C4-2B (cell line): ENCODE measurements around the gene CHAC2.
A peak's percentile ranks its signal among the peaks of the same experiment; 100 is the strongest.
"Not testable (repeated sequence)": the region's sequence is repeated elsewhere in the genome, so short reads cannot be mapped to it uniquely, and the experiment has no call there.

Experiments used
- H3K27ac ChIP-seq: fragments of 450-650 bp; 2 replicates; pipeline ENCODE4 v1.5.1; 2017
- CTCF ChIP-seq: fragments of 450-650 bp; conservative IDR thresholded peaks from 2 replicates; pipeline ENCODE4 v1.5.1; 2017; ENCODE audit warnings: mild to moderate bottlenecking
- ZFX ChIP-seq: fragments of 450-650 bp; IDR thresholded peaks from 2 replicates; pipeline ENCODE4 v1.6.1; 2017

The CHAC2 gene

GRCh38 chr2:53755121-53755520 lies 12.5 kb upstream of the CHAC2 start:
- TF ChIP-seq ZFX (no peak), CTCF (no peak)
- no peak overlapping the region for H3K27ac ChIP-seq

DNA sequence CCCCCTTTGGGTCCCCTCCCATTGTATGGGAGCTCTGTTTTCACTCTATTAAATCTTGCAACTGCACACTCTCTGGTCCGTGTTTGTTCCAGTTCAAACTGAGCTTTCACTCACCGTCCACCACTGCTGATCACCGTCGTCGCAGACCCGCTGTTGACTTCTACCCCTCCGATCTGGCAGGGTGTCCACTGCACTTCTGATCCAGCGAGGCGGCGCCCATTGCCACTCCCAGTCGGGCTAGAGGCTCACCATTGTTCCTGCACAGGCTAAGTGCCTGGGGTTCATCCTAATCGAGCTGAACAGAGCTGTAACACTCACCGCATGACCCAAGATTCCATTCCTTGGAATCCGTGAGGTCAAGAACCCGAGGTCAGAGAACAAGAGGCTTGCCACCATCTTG lies 11.0 kb upstream of the CHAC2 start:
- no peak for TF ChIP-seq ZFX
- no peak for TF ChIP-seq CTCF
- no peak overlapping the region for H3K27ac ChIP-seq

GRCh38 chr2:53757206-53757605 lies 10.4 kb upstream of the CHAC2 start:
- H3K27ac ChIP-seq, result not testable (repeated sequence)

- H3K27ac ChIP-seq, result no peak overlapping the region
- TF ChIP-seq CTCF (no peak), ZFX (no peak)
These were observed 1.8 kb upstream of the CHAC2 start for GRCh38 chr2:53765767-53766166.

GRCh38 chr2:53768242-53768542 lies 588 bp downstream of the CHAC2 start:
- peak overlapping the region; percentile 78 for H3K27ac ChIP-seq
- TF ChIP-seq ZFX (no peak), CTCF (no peak)

DNA sequence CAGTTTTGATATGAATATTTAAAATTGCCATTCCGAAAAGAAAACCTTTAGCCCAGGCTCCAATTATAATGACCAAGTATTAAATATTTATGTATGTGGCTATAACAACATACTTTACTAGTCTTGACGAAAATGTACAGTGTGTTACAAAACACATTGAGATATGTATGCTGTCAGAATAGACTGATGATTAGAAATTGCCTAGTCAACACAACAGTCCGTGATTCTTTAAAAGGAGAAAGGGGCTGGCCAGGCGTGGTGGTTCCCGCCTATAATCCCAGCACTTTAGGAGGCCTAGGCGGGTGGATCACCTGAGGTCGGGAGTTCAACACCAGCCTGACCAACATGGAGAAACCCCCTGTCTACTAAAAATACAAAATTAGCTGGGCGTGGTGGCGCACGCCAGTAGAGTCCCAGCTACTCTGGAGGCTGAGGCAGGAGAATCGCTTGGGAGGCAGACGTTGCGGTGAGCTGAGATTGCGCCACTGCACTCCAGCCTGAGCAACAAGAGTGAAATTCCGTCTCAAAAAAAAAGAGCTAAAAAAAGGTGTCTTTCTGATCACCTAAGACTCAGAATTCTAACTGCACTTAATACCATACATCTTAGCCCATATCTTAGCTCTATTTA lies 1.8 kb downstream of the CHAC2 start:
- TF ChIP-seq CTCF (no peak), ZFX (no peak)
- no peak overlapping the region for H3K27ac ChIP-seq

DNA sequence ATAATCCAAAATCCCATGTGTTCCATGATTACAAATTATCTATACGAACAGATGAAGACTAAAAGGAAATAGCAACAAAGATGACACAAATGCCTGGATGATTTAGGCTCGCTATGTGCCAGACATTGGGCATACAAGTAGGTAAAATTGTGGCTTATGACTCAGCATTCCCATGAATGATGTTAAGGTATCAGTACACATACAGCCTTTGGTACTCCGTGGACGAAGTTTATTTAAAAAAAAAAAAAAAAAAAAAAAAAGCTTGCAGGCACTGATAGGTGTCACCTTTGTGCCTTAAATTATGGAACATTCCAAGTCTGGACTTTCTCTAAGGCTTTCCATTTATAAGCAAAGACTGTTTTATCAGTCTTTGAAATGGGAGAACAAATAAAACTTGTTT lies 2.7 kb downstream of the CHAC2 start:
- H3K27ac ChIP-seq, result no peak overlapping the region
- TF ChIP-seq CTCF (no peak), ZFX (no peak)

DNA sequence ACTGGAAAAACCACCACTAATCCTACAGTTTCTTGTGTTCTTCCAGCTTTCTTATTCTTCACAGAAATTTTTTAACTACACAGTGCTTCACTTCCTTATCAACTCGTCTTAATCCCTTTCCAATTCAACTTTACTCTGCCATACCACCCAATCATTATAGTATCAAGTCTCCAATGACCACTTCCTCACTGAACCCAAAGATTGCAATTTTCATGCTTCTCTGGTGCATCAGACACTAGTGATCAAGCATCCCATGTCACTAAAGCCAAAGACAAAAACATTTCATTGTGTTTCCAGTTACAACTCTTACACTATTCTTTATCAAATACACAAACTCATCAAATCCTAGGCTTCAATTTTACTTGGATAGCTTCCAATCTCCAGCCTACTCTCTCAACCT lies 9.5 kb downstream of the CHAC2 start:
- H3K27ac ChIP-seq, result no peak overlapping the region
- TF ChIP-seq CTCF (no peak), ZFX (no peak)
